Heart left ventricle (tissue), 13 donors: ENCODE measurements around the gene PML.

ENCODE experiments used
- POLR2A ChIP-seq, 2 donors: fragments of 450-650 bp; IDR thresholded peaks; one replicate each; pipeline ENCODE4 v1.6.1; 2017; ENCODE audit warnings: antibody characterized with exemption in 2 of 2, mild to moderate bottlenecking in 2 of 2, moderate library complexity in 2 of 2
- TF ChIP-seq, protein P1 (sequence below), 12 donors: fragments of 200-600 bp; sonication (generic) in 4 of 12; IDR thresholded peaks; one replicate each; pipeline versions ENCODE4 v1.5.0 to v1.8.0; 2018 to 2022; ENCODE audit warnings: antibody characterized with exemption in 12 of 12, mild to moderate bottlenecking in 5 of 12
- donor health status: ischemic (EF 13 %, LVEDD 7.1; RV severe dilation, severe dysfunction).
- donor health status: DM: no; HTN: yes; CAD: no.
- donor health status: DM: no; HTN: no; CAD: no.
- donor health status: ischemic (EF 25% LVEDD 6.9; RV normal size, moderate dysfunction).
- donor health status: ischemic (EF 25% LVEDD 5.7; RV mildly dilated, moderate dysfunction).
- donor health status: ischemic (EF 35%, LVEDD 5.7; RV mildly dilated, moderate dysfunction).
- donor health status: nonischemic (EF 11% LVEDD 7.7; RV severe dilation, severe dysfunction).
- donor health status: DM: yes; HTN: yes; CAD: no.
- donor health status: PGD.
- donor health status: ischemic (EF 29% LVEDD 5.4; RV normal size, mild dysfunction).
- donor health status: nonischemic (EF 23%, LVEDD 6.1; RV moderate dilation, normal function).

DNA sequence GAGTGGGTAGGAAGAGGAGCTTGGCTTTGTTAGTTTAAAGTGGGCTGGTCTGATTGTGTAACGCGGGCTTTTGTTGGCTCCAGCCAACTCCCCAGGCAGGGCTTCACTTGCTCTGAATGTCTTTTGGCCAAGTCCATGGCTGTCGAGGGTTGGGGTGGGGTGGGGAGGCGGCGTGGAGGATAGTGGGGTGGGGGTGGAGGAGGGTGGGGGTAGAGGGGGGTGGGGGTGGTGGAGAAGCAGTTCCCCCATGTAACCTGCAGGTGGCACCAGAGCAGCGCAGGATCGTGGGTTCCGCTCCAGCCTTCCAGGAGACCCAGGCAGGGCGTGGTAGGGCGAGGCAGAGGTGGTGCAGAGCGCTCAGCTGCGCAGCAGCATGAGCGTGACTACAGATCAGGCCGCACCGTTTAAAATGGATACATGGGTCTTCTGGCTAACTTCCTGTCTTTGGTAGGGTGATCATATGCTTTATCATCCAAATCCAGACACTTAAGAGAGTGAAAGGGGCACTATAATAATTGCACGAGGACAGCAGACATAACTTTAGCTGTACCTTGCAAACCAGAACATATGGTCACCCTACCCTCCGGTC is 59.5 kb downstream of the PML start:
- TF ChIP-seq POLR2A (IDR thresholded peaks at IDR 0.05), result no peak
- TF ChIP-seq, protein P1, sequence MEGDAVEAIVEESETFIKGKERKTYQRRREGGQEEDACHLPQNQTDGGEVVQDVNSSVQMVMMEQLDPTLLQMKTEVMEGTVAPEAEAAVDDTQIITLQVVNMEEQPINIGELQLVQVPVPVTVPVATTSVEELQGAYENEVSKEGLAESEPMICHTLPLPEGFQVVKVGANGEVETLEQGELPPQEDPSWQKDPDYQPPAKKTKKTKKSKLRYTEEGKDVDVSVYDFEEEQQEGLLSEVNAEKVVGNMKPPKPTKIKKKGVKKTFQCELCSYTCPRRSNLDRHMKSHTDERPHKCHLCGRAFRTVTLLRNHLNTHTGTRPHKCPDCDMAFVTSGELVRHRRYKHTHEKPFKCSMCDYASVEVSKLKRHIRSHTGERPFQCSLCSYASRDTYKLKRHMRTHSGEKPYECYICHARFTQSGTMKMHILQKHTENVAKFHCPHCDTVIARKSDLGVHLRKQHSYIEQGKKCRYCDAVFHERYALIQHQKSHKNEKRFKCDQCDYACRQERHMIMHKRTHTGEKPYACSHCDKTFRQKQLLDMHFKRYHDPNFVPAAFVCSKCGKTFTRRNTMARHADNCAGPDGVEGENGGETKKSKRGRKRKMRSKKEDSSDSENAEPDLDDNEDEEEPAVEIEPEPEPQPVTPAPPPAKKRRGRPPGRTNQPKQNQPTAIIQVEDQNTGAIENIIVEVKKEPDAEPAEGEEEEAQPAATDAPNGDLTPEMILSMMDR (IDR thresholded peaks at IDR 0.05), result peak; percentile 38 to 84 (median 59)
